Mucosa of rectum (tissue), 2 donors: Measurements from ENCODE around the gene NISCH.

Experiments used
- H3K27ac ChIP-seq, 2 donors: one replicate each; pipeline ENCODE4 v1.7.0; 2013; ENCODE audit warnings: inconsistent platforms in 2 of 2, low read depth in 2 of 2, low read length in 2 of 2
- H3K27me3 ChIP-seq, 2 donors: one replicate each; pipeline ENCODE4 v1.7.0; 2013; ENCODE audit warnings: low read length in 2 of 2; ENCODE audit not compliant: control insufficient read depth in 2 of 2, insufficient read depth in 2 of 2
- H3K36me3 ChIP-seq, 2 donors: one replicate each; pipeline ENCODE4 v1.7.0; 2013; ENCODE audit warnings: low read length in 2 of 2; ENCODE audit not compliant: control insufficient read depth in 2 of 2, insufficient read depth in 2 of 2
- H3K4me1 ChIP-seq, 2 donors: one replicate each; pipeline ENCODE4 v1.7.0; 2013; ENCODE audit warnings: low read length in 2 of 2, mild to moderate bottlenecking in 1 of 2; ENCODE audit not compliant: control insufficient read depth in 2 of 2, insufficient read depth in 2 of 2
- H3K4me3 ChIP-seq, 2 donors: one replicate each; pipeline ENCODE4 v1.7.0; 2013; ENCODE audit warnings: low read length in 2 of 2
- H3K9ac ChIP-seq, 2 donors: one replicate each; pipeline ENCODE4 v1.7.0; 2013; ENCODE audit warnings: low read length in 2 of 2, low read depth in 1 of 2, mild to moderate bottlenecking in 1 of 2
- H3K9me3 ChIP-seq, 2 donors: one replicate each; pipeline ENCODE4 v1.7.0; 2013; ENCODE audit warnings: low read length in 2 of 2; ENCODE audit not compliant: control insufficient read depth in 2 of 2
- donor health status: healthy.
- donor health status: Normal muscosa, but diverticular disease.

The NISCH gene

GRCh38 chr3:52532838-52533622, 77.6 kb downstream of the NISCH start:
- Histone ChIP-seq H3K9ac (peak overlapping the region; percentile 32 to 49), H3K27ac (no peak overlapping the region), H3K27me3 (no peaks in the 10 kb centered on the region), H3K9me3 (no peaks in the 10 kb centered on the region), H3K36me3 (peaks cover 0 to 3% of the 10 kb centered on the region in 2 donors), H3K4me1 (peaks cover 12 to 26% of the 10 kb centered on the region in 2 donors), H3K4me3 (peak overlapping the region; percentile 61 to 68)

GRCh38 chr3:52533623-52534280, 78.3 kb downstream of the NISCH start, which contains the start of gene NT5DC2:
NT5DC2 (minus strand) TSS chr3:52533857; CDS start chr3:52533737, 120 bp downstream.
- Histone ChIP-seq H3K27ac (peak within 1 kb of the TSS; percentile 15 to 23), H3K4me3 (peak within 1 kb of the TSS; percentile 61 to 68), H3K9me3 (no peaks in the 10 kb centered on the region), H3K36me3 (no peaks in the 10 kb centered on the region), H3K9ac (peak within 1 kb of the TSS; percentile 32 to 63), H3K4me1 (peaks cover 13 to 29% of the 10 kb centered on the region in 2 donors), H3K27me3 (no peaks in the 10 kb centered on the region)

- Histone ChIP-seq H3K9ac (peak overlapping the region in 1 of 2 donors; percentile 63), H3K4me3 (peak overlapping the region; percentile 41 to 52), H3K27me3 (no peaks in the 10 kb centered on the region), H3K9me3 (no peaks in the 10 kb centered on the region), H3K4me1 (peaks cover 13 to 36% of the 10 kb centered on the region in 2 donors), H3K36me3 (peaks cover 0 to 2% of the 10 kb centered on the region in 2 donors), H3K27ac (peak overlapping the region; percentile 15 to 23)
Observed at GRCh38 chr3:52534281-52535183, 79.1 kb downstream of the NISCH start.

GRCh38 chr3:52535411-52536111, 80.2 kb downstream of the NISCH start:
- H3K9me3 ChIP-seq = no peaks in the 10 kb centered on the region
- H3K36me3 ChIP-seq = peaks cover 0 to 2% of the 10 kb centered on the region in 2 donors
- no peaks in the 10 kb centered on the region for H3K27me3 ChIP-seq
- no peak overlapping the region for H3K9ac ChIP-seq
- H3K4me1 ChIP-seq = peaks cover 13 to 36% of the 10 kb centered on the region in 2 donors
- H3K4me3 ChIP-seq = peak overlapping the region in 1 of 2 donors; percentile 71
- no peak overlapping the region for H3K27ac ChIP-seq

- Histone ChIP-seq H3K27ac (no peak overlapping the region), H3K9ac (no peak overlapping the region)
Observed at GRCh38 chr3:52536112-52536368, 80.6 kb downstream of the NISCH start.

GRCh38 chr3:52536369-52537164, 81.2 kb downstream of the NISCH start, which contains the start of gene UQCC5:
UQCC5 (plus strand) TSS chr3:52536605; CDS start chr3:52536756, 151 bp downstream.
- Histone ChIP-seq H3K36me3 (peaks cover 3 to 12% of the 10 kb centered on the region in 2 donors), H3K4me1 (peaks cover 13 to 36% of the 10 kb centered on the region in 2 donors), H3K27me3 (no peaks in the 10 kb centered on the region), H3K9me3 (no peaks in the 10 kb centered on the region), H3K9ac (peak within 1 kb of the TSS; percentile 71 to 96), H3K27ac (peak within 1 kb of the TSS; percentile 72 to 89), H3K4me3 (peak within 1 kb of the TSS; percentile 88 to 98)

More at GRCh38 chr3:52536112-52536368, 80.6 kb downstream of the NISCH start:
- Histone ChIP-seq H3K4me1 (peaks cover 13 to 36% of the 10 kb centered on the region in 2 donors), H3K36me3 (peaks cover 0 to 7% of the 10 kb centered on the region in 2 donors), H3K9me3 (no peaks in the 10 kb centered on the region), H3K27me3 (no peaks in the 10 kb centered on the region), H3K4me3 (peak overlapping the region; percentile 67 to 71)

GRCh38 chr3:52537165-52537620, 81.8 kb downstream of the NISCH start:
- Histone ChIP-seq H3K4me1 (peaks cover 13 to 36% of the 10 kb centered on the region in 2 donors), H3K9ac (peak overlapping the region; percentile 71 to 96), H3K27me3 (no peaks in the 10 kb centered on the region), H3K36me3 (peaks cover 3 to 12% of the 10 kb centered on the region in 2 donors), H3K9me3 (no peaks in the 10 kb centered on the region), H3K27ac (peak overlapping the region; percentile 72 to 89), H3K4me3 (peak overlapping the region; percentile 88 to 98)

- H3K4me3 ChIP-seq = peak overlapping the region; percentile 88 to 98
- no peaks in the 10 kb centered on the region for H3K27me3 ChIP-seq
- no peak overlapping the region for H3K27ac ChIP-seq
- no peaks in the 10 kb centered on the region for H3K9me3 ChIP-seq
- peak overlapping the region in 1 of 2 donors; percentile 71 for H3K9ac ChIP-seq
- peaks cover 13 to 32% of the 10 kb centered on the region in 2 donors for H3K4me1 ChIP-seq
- H3K36me3 ChIP-seq = peaks cover 3 to 12% of the 10 kb centered on the region in 2 donors
Observed at GRCh38 chr3:52537726-52538421, 82.5 kb downstream of the NISCH start.
